Cardiac muscle cell (in vitro differentiated cells and primary cell): ENCODE data around the gene PRRG4. TPM values are rescaled to one million over a fixed set of nuclear protein-coding genes. Genes with fewer than 3 reads are reported as not detected.

Source experiments
- DNase-seq, 2 donors: peaks; one replicate each; pipeline versions ENCODE4 v3.0.0 to v3.0.0-alpha.2; 2010 to 2017; ENCODE audit warnings: low read depth in 1 of 2, low spot score in 1 of 2
- H3K27ac ChIP-seq: fragments of 200-600 bp; sonication (generic); 2 replicates; pipeline ENCODE4 v1.5.1; 2016
- H3K27me3 ChIP-seq: fragments of 200-600 bp; sonication (generic); 2 replicates; pipeline ENCODE4 v1.6.0; 2016; ENCODE audit warnings: control low read depth
- H3K36me3 ChIP-seq: fragments of 200-600 bp; sonication (generic); 2 replicates; pipeline ENCODE4 v1.5.1; 2016; ENCODE audit warnings: control low read depth
- H3K4me1 ChIP-seq: fragments of 200-600 bp; sonication (generic); 2 replicates; pipeline ENCODE4 v1.8.1; 2017; ENCODE audit warnings: low read depth, mild to moderate bottlenecking, mixed run types
- H3K4me3 ChIP-seq: fragments of 200-600 bp; sonication (generic); 2 replicates; pipeline ENCODE4 v1.5.1; 2016; ENCODE audit warnings: mild to moderate bottlenecking
- H3K9me3 ChIP-seq: fragments of 200-600 bp; sonication (generic); 2 replicates; pipeline ENCODE4 v1.5.1; 2017; ENCODE audit warnings: low read depth, mild to moderate bottlenecking, control low read depth
- CTCF ChIP-seq: IDR thresholded peaks from 2 replicates; pipeline ENCODE4 v1.5.1; 2012; ENCODE audit warnings: low read depth, mild to moderate bottlenecking, low read length
- polyA plus RNA-seq: library from polyadenylated mRNA; unstranded; fragments of >200 nt; fragmentation: Nextera tagmentation; extraction: Ambion mirVana; gene quantifications from 2 replicates; pipeline ENCODE4 v1.2.1, GENCODE V29; 2016
- total RNA-seq: library from RNA; depleted of rRNA; stranded (reverse); fragments of >200 nt; gene quantifications from 2 replicates; pipeline ENCODE4 v1.2.3, GENCODE V29; 2016

Gene PRRG4
- total and polyA plus RNA-seq, 2 experiments from 2014 or later = not detected

- Histone ChIP-seq H3K4me3 (no peak overlapping the region), H3K4me1 (no peaks in the 10 kb centered on the region), H3K36me3 (no peaks in the 10 kb centered on the region), H3K27ac (no peak overlapping the region), H3K9me3 (no peaks in the 10 kb centered on the region), H3K27me3 (peaks cover 36% of the 10 kb centered on the region)
- no peak for TF ChIP-seq CTCF
- DNase-seq = no peak
Measured at GRCh38 chr11:32792111-32792947, 37.4 kb upstream of the PRRG4 start.

- TF ChIP-seq CTCF = peak; percentile 72
- no peaks in the 10 kb centered on the region for H3K36me3 ChIP-seq
- no peaks in the 10 kb centered on the region for H3K4me1 ChIP-seq
- H3K9me3 ChIP-seq = no peaks in the 10 kb centered on the region
- no peak overlapping the region for H3K27ac ChIP-seq
- H3K27me3 ChIP-seq = peaks cover 36% of the 10 kb centered on the region
- peak; percentile 47 to 68 for DNase-seq
- H3K4me3 ChIP-seq = no peak overlapping the region
Measured at GRCh38 chr11:32792948-32793475, 36.7 kb upstream of the PRRG4 start.

- Histone ChIP-seq H3K9me3 (no peaks in the 10 kb centered on the region), H3K4me1 (no peaks in the 10 kb centered on the region), H3K4me3 (no peak within 1 kb of the TSS), H3K27me3 (peaks cover 30% of the 10 kb centered on the region), H3K27ac (no peak within 1 kb of the TSS), H3K36me3 (no peaks in the 10 kb centered on the region)
- no peak for TF ChIP-seq CTCF
- no peak for DNase-seq
Measured at GRCh38 chr11:32794439-32794838, 35.3 kb upstream of the PRRG4 start, which contains the start of gene CCDC73. Gene CCDC73, minus strand, starts transcription at chr11:32794662. Its CDS starts 34,419 bp downstream, at chr11:32760243.

- no peak for TF ChIP-seq CTCF
- no peaks in the 10 kb centered on the region for H3K36me3 ChIP-seq
- DNase-seq = no peak
- H3K4me3 ChIP-seq = no peak overlapping the region
- H3K9me3 ChIP-seq = no peaks in the 10 kb centered on the region
- no peaks in the 10 kb centered on the region for H3K4me1 ChIP-seq
- H3K27ac ChIP-seq = no peak overlapping the region
- H3K27me3 ChIP-seq = peaks cover 17% of the 10 kb centered on the region
Measured at GRCh38 chr11:32796425-32796824, 33.3 kb upstream of the PRRG4 start.

GRCh38 chr11:32809313-32809712 is 20.4 kb upstream of the PRRG4 start:
- DNase-seq = peak; percentile 81 to 87
- TF ChIP-seq CTCF = peak; percentile 89
- H3K4me1 ChIP-seq = no peaks in the 10 kb centered on the region
- H3K27ac ChIP-seq = no peak overlapping the region
- H3K9me3 ChIP-seq = no peaks in the 10 kb centered on the region
- no peaks in the 10 kb centered on the region for H3K36me3 ChIP-seq
- no peak overlapping the region for H3K4me3 ChIP-seq
- H3K27me3 ChIP-seq = no peaks in the 10 kb centered on the region
